Stimulated activated CD4-positive, alpha-beta T cell treated with anti-CD3 and anti-CD28 coated beads, Interleukin-12 subunit alpha, Interleukin-12 subunit beta, amount 100 ng/mL, for 4 hours (primary cell): Measurements from ENCODE around the gene PRSS3.
"Not testable (repeated sequence)": the region's sequence is repeated elsewhere in the genome, so short reads cannot be mapped to it uniquely, and the experiment has no call there.

Experiments
- DNase-seq: peaks from one replicate; pipeline ENCODE4 v3.0.0-alpha.2; 2020

Gene PRSS3

GRCh38 chr9:33787839-33788238, 7.5 kb upstream of the PRSS3 start:
- DNase-seq = no peak

- DNase-seq = not testable (repeated sequence)
Measured at GRCh38 chr9:33789429-33789828, 5.9 kb upstream of the PRSS3 start.

GRCh38 chr9:33791117-33791516, 4.2 kb upstream of the PRSS3 start:
- DNase-seq = no peak

GRCh38 chr9:33793496-33793895, 1.9 kb upstream of the PRSS3 start:
- DNase-seq = not testable (repeated sequence)

- no peak for DNase-seq
Measured at GRCh38 chr9:33794560-33794959, 801 bp upstream of the PRSS3 start.

GRCh38 chr9:33795819-33796218, 458 bp downstream of the PRSS3 start:
- DNase-seq = no peak

- not testable (repeated sequence) for DNase-seq
Measured at GRCh38 chr9:33796679-33797078, 1.3 kb downstream of the PRSS3 start.

GRCh38 chr9:33797837-33798236, 2.5 kb downstream of the PRSS3 start:
- no peak for DNase-seq

- no peak for DNase-seq
Measured at GRCh38 chr9:33798545-33798944, 3.2 kb downstream of the PRSS3 start.

GRCh38 chr9:33799928-33800704, 4.8 kb downstream of the PRSS3 start:
- DNase-seq = no peak

- no peak for DNase-seq
Measured at GRCh38 chr9:33800886-33801285, 5.5 kb downstream of the PRSS3 start.

GRCh38 chr9:33801943-33802500, 6.7 kb downstream of the PRSS3 start:
- not testable (repeated sequence) for DNase-seq

GRCh38 chr9:33804196-33804595, 8.8 kb downstream of the PRSS3 start:
- not testable (repeated sequence) for DNase-seq

GRCh38 chr9:33807156-33807555, 11.8 kb downstream of the PRSS3 start:
- not testable (repeated sequence) for DNase-seq

GRCh38 chr9:33808979-33809322, 13.6 kb downstream of the PRSS3 start:
- not testable (repeated sequence) for DNase-seq

- no peak for DNase-seq
Measured at GRCh38 chr9:33809506-33809905, 14.1 kb downstream of the PRSS3 start.

- DNase-seq = no peak
Measured at GRCh38 chr9:33813712-33814641, 18.6 kb downstream of the PRSS3 start.

GRCh38 chr9:33815781-33816180, 20.4 kb downstream of the PRSS3 start:
- no peak for DNase-seq

GRCh38 chr9:33816327-33817252, 21.2 kb downstream of the PRSS3 start, which contains the start of gene UBE2R2:
TSS of gene UBE2R2 (plus strand) at chr9:33817160. CDS start at chr9:33817758, 598 bp downstream.
- DNase-seq = peak; percentile 93

GRCh38 chr9:33817327-33818166, 22.2 kb downstream of the PRSS3 start:
- DNase-seq = peak; percentile 47

- DNase-seq = no peak
Measured at GRCh38 chr9:33818167-33818846, 22.9 kb downstream of the PRSS3 start.
